Fibroblast of villous mesenchyme (primary cell): ENCODE measurements around the gene MLXIPL. TPM values are rescaled to one million over a fixed set of nuclear protein-coding genes. Genes with fewer than 3 reads are reported as not detected.
"Not testable (repeated sequence)": the region's sequence is repeated elsewhere in the genome, so short reads cannot be mapped to it uniquely, and the experiment has no call there.

Experiments
- DNase-seq: peaks from one replicate; pipeline ENCODE4 v3.0.0-alpha.2; 2010; ENCODE audit warnings: low read depth
- H3K4me3 ChIP-seq: 2 replicates; pipeline ENCODE4 v1.5.1; 2011; ENCODE audit warnings: low read depth, mild to moderate bottlenecking, low read length
- total RNA-seq: library from RNA; depleted of rRNA; stranded (reverse); fragments of >200 nt; gene quantifications from 2 replicates; pipeline ENCODE4 v1.2.3, GENCODE V29; 2012
- TF ChIP-seq, protein P1 (sequence below): IDR thresholded peaks from 2 replicates; pipeline ENCODE4 v1.5.1; 2012; ENCODE audit warnings: low read depth, mild to moderate bottlenecking, low read length; ENCODE audit not compliant: insufficient read depth

The MLXIPL gene
- total RNA-seq, 1 donor, result not detected

DNA sequence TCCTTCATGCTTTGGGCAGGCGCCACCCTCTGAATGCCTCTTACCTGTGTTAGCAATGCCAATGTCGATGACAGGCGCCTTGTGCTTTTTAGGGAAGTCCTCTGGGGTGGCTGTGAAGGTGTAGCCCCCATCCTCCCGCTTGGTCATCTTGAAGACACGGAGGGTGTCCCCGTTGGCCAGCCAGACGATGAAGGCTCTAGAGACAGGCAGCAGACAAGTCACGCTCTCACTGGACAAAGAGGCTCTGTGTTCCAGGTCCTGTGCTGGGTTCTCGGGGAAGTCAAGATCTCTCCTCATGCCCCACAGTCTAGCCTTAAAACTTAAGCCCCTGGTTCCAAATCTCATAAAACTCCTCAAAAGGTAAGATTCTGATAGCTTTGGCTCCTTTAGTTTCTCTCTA is 51.0 kb downstream of the MLXIPL start:
- H3K4me3 ChIP-seq, result no peak overlapping the region
- DNase-seq, result no peak
- TF ChIP-seq, protein P1, sequence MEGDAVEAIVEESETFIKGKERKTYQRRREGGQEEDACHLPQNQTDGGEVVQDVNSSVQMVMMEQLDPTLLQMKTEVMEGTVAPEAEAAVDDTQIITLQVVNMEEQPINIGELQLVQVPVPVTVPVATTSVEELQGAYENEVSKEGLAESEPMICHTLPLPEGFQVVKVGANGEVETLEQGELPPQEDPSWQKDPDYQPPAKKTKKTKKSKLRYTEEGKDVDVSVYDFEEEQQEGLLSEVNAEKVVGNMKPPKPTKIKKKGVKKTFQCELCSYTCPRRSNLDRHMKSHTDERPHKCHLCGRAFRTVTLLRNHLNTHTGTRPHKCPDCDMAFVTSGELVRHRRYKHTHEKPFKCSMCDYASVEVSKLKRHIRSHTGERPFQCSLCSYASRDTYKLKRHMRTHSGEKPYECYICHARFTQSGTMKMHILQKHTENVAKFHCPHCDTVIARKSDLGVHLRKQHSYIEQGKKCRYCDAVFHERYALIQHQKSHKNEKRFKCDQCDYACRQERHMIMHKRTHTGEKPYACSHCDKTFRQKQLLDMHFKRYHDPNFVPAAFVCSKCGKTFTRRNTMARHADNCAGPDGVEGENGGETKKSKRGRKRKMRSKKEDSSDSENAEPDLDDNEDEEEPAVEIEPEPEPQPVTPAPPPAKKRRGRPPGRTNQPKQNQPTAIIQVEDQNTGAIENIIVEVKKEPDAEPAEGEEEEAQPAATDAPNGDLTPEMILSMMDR, result no peak

DNA sequence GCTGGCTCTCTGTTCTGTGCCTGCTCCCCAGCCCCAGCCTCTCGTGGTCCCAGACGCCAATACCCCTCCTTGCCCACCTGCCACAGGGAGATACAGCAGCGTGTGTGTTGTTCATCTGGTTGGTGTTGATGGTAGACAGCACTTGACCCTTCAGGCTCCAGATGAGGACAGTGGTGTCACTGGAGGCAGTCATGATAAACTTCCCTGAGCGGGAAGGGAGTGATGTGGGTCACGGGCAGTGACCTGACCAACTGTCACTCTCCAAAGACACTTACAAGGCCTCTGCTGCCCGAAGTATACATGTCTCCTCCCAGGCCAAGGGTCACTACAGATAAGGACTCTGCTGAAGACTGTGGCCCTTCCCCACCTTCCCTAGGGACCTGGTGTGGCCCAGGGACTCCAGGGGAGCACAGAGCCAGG is 51.5 kb downstream of the MLXIPL start:
- TF ChIP-seq, protein P1, result no peak
- no peak overlapping the region for H3K4me3 ChIP-seq
- no peak for DNase-seq

DNA sequence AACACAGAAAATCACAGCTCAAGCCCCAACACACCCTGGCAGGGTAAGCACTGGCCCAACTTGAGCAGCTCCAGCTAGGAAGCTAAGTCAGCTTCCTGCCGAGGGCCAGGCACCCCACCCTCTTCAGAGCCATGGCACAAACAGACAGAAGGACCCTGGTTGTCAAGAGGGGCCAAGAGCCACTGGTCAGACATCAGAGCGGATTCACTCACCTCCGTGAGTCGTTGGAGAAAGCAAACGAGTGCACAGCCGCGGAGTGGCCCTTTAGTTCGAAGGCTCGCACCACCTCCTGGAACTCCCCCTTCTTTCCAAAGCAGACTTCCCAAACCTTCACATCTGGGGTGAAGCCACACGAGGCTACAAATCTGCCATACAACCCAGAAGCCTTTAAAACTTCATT is 53.3 kb downstream of the MLXIPL start:
- no peak overlapping the region for H3K4me3 ChIP-seq
- no peak for DNase-seq
- TF ChIP-seq, protein P1, result no peak

DNA sequence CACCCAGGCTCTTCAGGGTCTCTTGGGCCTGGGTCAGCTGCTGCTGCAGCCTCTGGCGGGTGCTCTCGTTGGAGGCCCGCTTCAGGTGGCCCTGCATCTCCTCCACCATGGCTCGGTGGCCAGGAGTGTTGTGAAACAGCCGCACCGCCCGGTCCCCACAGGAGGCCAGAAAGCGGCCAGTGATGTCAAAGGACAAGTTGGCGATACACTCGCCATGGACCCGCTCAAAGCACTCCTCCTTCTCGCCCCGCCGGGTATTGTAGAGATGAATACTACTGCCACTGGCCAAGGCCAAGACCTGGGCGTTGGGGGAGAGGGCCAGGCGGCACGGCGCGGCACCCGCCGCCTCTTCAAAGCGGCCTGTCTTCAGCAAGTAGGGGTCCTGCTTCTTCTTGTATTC is 53.8 kb downstream of the MLXIPL start:
- H3K4me3 ChIP-seq, result no peak overlapping the region
- TF ChIP-seq, protein P1, result no peak
- no peak for DNase-seq

DNA sequence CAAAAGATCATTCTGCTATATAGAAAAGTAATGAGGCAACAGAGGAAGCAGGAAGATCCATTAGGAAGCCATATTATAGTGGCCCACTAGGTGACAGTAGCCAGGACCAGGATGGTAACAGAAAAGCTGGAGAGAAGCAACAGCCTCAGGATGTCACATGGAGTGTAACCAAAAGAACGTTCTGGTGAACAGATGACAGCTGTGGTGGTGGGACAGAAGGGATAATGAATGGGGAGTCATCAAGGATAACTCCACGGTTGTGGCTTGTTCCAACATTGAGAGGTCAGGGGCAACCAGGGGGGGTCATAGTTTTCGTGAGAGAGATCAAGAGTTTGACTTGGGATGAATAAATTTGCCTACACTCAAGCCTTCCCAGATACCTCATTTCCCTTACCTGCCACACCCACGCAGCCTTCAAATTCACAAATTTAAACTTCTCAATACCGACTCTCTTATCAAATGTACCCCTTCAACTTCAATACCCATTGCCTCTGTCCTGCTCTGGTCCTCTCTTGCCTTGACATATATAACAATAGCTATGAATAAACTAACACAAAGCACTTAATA is 55.2 kb downstream of the MLXIPL start:
- H3K4me3 ChIP-seq, result no peak overlapping the region
- TF ChIP-seq, protein P1, result no peak
- DNase-seq, result no peak

DNA sequence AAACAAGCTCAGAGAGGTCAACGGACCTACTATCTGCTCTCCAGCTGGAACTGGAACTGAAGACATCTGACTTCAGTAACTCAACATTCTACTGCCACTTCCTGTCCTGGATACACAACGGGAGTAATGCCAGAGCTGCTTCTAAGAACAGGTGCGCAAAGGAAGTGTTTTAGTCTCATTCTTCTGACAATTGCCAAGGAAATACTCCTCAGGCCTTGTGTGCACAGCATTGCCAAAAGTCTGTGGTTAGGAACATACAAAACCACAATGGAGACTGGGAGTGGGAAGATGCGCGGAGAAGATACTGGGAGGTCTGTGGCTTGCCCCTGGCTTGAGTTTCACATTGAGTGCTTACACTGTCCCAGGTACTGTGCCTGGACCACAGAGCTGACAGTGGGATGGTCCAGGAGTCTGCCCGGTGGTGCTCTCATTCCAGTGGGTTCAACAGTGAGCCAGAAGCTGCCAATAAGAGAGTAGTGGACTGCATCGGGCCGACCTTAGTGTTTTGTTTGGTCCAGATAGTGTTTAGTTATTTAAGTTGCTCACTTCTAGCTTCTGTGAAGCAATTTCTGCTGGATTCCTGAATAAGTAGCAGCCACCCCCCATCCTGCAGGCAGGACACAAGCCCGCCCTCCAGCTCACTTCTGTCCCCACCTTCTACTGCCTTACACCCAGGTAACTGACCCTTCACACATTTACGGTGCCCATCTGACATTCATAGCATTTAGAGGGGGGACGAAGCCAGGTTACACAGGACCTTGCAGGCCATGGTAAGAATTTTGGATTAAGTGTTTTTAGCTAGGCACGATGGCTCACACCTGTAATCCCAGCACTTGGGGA is 56.3 kb downstream of the MLXIPL start:
- TF ChIP-seq, protein P1, result no peak
- no peak for DNase-seq

DNA sequence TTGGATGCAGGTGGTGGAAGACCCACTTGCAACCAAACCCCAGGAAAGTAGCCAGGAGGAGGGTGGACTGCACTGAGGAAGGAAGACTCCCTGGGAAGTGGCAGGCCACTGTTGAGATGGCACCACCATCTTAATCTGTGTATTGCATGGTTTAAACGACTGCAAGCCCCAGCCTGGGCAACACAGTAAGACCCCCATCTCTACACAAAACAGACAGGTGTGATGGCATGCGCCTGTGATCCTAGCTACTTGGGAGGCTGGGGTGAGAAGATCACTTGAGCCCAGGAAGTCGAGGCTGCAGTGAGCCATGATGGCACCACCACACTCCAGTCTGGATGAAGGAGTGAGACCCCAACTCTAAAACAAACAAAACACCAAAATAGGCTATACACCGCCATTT is 57.2 kb downstream of the MLXIPL start:
- TF ChIP-seq, protein P1, result no peak
- H3K4me3 ChIP-seq, result no peak overlapping the region
- no peak for DNase-seq

More for the DNA sequence above, 56.3 kb downstream of the MLXIPL start:
- H3K4me3 ChIP-seq, result no peak overlapping the region

DNA sequence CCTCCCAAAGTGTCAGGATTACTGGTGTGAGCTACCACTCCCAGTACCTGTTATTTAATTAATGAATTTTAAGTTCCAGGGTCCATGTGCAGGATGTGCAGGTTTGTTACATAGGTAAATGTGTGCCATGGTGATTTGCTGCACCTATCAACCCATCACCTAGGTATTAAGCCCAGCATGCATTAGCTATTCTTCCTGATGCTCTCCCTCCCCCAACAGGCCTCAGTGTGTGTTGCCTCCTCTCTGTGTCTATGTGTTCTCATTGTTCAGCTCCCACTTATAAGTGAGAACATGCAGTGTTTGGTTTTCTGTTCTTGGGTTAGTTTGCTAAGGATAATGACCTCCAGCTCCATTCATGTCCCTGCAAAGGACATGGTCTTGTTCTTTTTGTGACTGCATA is 57.9 kb downstream of the MLXIPL start:
- DNase-seq, H3K4me3 ChIP-seq: not testable (repeated sequence)
